ENCODE data around the gene CCDC120. TPM values are rescaled to one million over a fixed set of nuclear protein-coding genes. Genes with fewer than 3 reads are reported as not detected.
A peak's percentile ranks its signal among the peaks of the same experiment; 100 is the strongest.

Gene CCDC120
- total RNA-seq, 2 donors from 2014 or later, result 3.6 to 5.6 TPM

- no peak for DNase-seq (ENCODE audit: low spot score)
- Histone ChIP-seq H3K27ac (peak within 1 kb of the TSS; percentile 80 to 95), H3K4me1 (ENCODE audit: control insufficient read depth in 1 of 2, low read depth in 2 of 2) (no peaks in the 10 kb centered on the region), H3K9me3 (no peaks in the 10 kb centered on the region), H3K36me3 (no peaks in the 10 kb centered on the region), H3K4me3 (peak within 1 kb of the TSS; percentile 84), H3K27me3 (replicated peaks; ENCODE audit: insufficient read depth) (no peaks in the 10 kb centered on the region)
- TF ChIP-seq CTCF (IDR thresholded peaks at IDR 0.05), result no peak
- peak; percentile 55 for ATAC-seq (ENCODE audit: insufficient number of reproducible peaks, low FRiP score, low read depth)
Observed at GRCh38 chrX:49079489-49080428, 21.0 kb downstream of the CCDC120 start, which contains the start of gene WDR45. Gene WDR45 (minus strand): TSS chrX:49079887. CDS start chrX:49078095, 1,792 bp downstream.

DNA sequence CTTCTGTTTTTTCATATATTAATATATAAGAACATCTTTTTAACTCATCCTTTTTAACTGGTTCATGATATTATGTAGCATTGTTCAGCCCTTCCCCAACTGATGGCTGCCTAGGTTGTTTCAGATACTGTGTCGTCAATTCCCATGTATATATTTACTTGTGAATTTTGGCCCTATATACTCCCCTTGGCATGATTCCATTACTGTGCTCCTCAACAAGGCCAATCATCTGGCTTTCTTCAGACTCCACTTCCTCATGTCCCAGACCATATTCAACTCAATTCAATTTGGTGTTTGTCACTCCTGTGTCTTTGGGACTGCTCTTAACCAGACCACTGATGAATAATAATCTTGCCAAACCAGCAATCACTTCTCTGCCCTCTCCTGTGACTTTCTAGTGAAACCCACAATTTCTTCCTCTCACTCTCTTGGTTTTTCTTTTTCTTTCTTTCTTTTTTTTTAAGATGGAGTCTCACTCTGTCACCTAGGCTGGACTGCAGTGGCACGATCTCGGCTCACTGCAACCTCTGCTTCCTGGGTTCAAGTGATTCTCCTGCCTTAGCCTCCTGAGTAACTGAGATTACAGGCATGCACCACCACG lies 23.6 kb downstream of the CCDC120 start:
- Histone ChIP-seq H3K36me3 (no peaks in the 10 kb centered on the region), H3K27ac (no peak overlapping the region), H3K4me3 (no peak overlapping the region), H3K9me3 (no peaks in the 10 kb centered on the region), H3K27me3 (replicated peaks; ENCODE audit: insufficient read depth) (no peaks in the 10 kb centered on the region), H3K4me1 (ENCODE audit: control insufficient read depth in 1 of 2, low read depth in 2 of 2) (no peaks in the 10 kb centered on the region)
- no peak for ATAC-seq (ENCODE audit: insufficient number of reproducible peaks, low FRiP score, low read depth)
- no peak for DNase-seq (ENCODE audit: low spot score)
- TF ChIP-seq CTCF (IDR thresholded peaks at IDR 0.05), result no peak

GRCh38 chrX:49089553-49089952 lies 30.8 kb downstream of the CCDC120 start:
- Histone ChIP-seq H3K4me1 (ENCODE audit: control insufficient read depth in 1 of 2, low read depth in 2 of 2) (no peaks in the 10 kb centered on the region), H3K27me3 (replicated peaks; ENCODE audit: insufficient read depth) (no peaks in the 10 kb centered on the region), H3K9me3 (no peaks in the 10 kb centered on the region), H3K27ac (no peak overlapping the region), H3K36me3 (no peaks in the 10 kb centered on the region), H3K4me3 (no peak overlapping the region)
- no peak for TF ChIP-seq CTCF (IDR thresholded peaks at IDR 0.05)
- DNase-seq (ENCODE audit: low spot score) (no peak), ATAC-seq (ENCODE audit: insufficient number of reproducible peaks, low FRiP score, low read depth) (no peak)

DNA sequence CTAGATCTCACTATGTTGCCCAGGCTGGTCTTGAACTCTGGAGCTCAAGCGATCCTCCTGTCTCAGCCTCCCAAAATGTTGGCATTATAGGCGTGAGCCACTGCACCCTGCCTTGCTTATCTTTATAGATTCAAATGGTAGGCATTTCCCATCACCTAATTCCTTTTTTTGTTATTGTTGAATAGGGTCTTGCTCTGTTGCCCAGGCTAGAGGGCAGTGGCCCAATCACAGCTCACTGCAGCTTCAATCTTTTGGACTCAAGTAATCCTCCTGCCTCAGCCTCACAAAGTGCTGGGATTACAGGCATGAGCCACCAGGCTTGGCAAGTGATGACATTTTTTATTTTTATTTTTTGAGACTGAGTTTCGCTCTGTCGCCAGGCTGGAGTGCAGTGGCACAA lies 37.6 kb downstream of the CCDC120 start:
- Histone ChIP-seq H3K4me3 (no peak overlapping the region), H3K9me3 (no peaks in the 10 kb centered on the region), H3K27ac (no peak overlapping the region), H3K36me3 (no peaks in the 10 kb centered on the region), H3K27me3 (replicated peaks; ENCODE audit: insufficient read depth) (no peaks in the 10 kb centered on the region), H3K4me1 (ENCODE audit: control insufficient read depth in 1 of 2, low read depth in 2 of 2) (no peaks in the 10 kb centered on the region)
- DNase-seq (ENCODE audit: low spot score) (no peak), ATAC-seq (ENCODE audit: insufficient number of reproducible peaks, low FRiP score, low read depth) (no peak)
- TF ChIP-seq CTCF (IDR thresholded peaks at IDR 0.05), result no peak

Data from thoracic aorta (tissue), 2 donors.